SK-N-SH (cell line): Measurements from ENCODE around the gene FLNA. TPM values are rescaled to one million over a fixed set of nuclear protein-coding genes. Genes with fewer than 3 reads are reported as not detected.

ENCODE experiments used
- CTCF ChIA-PET: fragments of 300-600, 350-600 bp; formaldehyde crosslinking; extraction: SDS; loops from one replicate; lab custom pipeline; 2021; lab: Yijun Ruan, JAX
- POLR2A ChIA-PET: fragments of 350-600 bp; sonication (Branson Sonifier 250); formaldehyde crosslinking; extraction: SDS; loops from one replicate; lab custom pipeline; 2020; ENCODE audit warnings: antibody characterized with exemption, inconsistent platforms; lab: Yijun Ruan, JAX
- DNase-seq: peaks from one replicate; pipeline ENCODE4 v3.0.0; 2012
- H2AFZ ChIP-seq: fragments of 200-600 bp; sonication (generic); 2 replicates; pipeline ENCODE4 v1.8.1; 2016; ENCODE audit warnings: antibody characterized with exemption, mild to moderate bottlenecking, low read depth
- H3F3A ChIP-seq: fragments of 200-600 bp; sonication (generic); replicated peaks from 2 replicates; pipeline ENCODE3; 2016; ENCODE audit warnings: antibody characterized with exemption, mild to moderate bottlenecking; ENCODE audit not compliant: insufficient read depth
- H3K27ac ChIP-seq, 2 experiments: fragments of 200-500 bp in 1 of 2; fragments of 200-600 bp in 1 of 2; sonication (Bioruptor generic) in 1 of 2; sonication (generic), shearing (Covaris generic) in 1 of 2; 2 replicates each; pipeline versions ENCODE4 v1.5.1 to v1.6.1; 2014 to 2016; ENCODE audit warnings: low read depth in 2 of 2, inconsistent platforms in 1 of 2, low read length in 1 of 2, mild to moderate bottlenecking in 1 of 2, mixed read lengths in 1 of 2
- H3K27me3 ChIP-seq: fragments of 200-600 bp; sonication (generic), shearing (Covaris generic); 2 replicates; pipeline ENCODE4 v1.6.1; 2016; ENCODE audit warnings: mixed run types; ENCODE audit not compliant: insufficient read depth
- H3K36me3 ChIP-seq, 2 experiments: fragments of 200-500 bp in 1 of 2; fragments of 200-600 bp in 1 of 2; sonication (Bioruptor generic) in 1 of 2; sonication (generic) in 1 of 2; replicated peaks in 1 of 2; 2 replicates each; pipeline versions ENCODE3 to v1.5.1; 2014 to 2016; ENCODE audit warnings: low read length in 1 of 2, mild to moderate bottlenecking in 1 of 2; ENCODE audit not compliant: insufficient read depth in 2 of 2, control insufficient read depth in 1 of 2
- H3K4me1 ChIP-seq, 2 experiments: fragments of 200-500 bp in 1 of 2; fragments of 200-600 bp in 1 of 2; sonication (Bioruptor generic) in 1 of 2; sonication (generic), shearing (Covaris generic) in 1 of 2; 2 replicates each; pipeline versions ENCODE4 v1.5.1 to v1.6.1; 2014 to 2016; ENCODE audit warnings: low read depth in 1 of 2, low read length in 1 of 2, mixed run types in 1 of 2; ENCODE audit not compliant: insufficient read depth in 2 of 2, control insufficient read depth in 1 of 2
- H3K4me2 ChIP-seq: fragments of 200-600 bp; sonication (generic), shearing (Covaris generic); 2 replicates; pipeline ENCODE4 v1.6.1; 2017; ENCODE audit warnings: mixed run types
- H3K4me3 ChIP-seq, 2 experiments: fragments of 200-500 bp in 1 of 2; fragments of 200-600 bp in 1 of 2; sonication (Bioruptor generic) in 1 of 2; sonication (generic), shearing (Covaris generic) in 1 of 2; 2 replicates each; pipeline versions ENCODE4 v1.5.1 to v1.8.1; 2014 to 2016; ENCODE audit warnings: low read depth in 2 of 2, inconsistent platforms in 1 of 2, low read length in 1 of 2, mild to moderate bottlenecking in 1 of 2, mixed read lengths in 1 of 2, moderate library complexity in 1 of 2
- H3K79me2 ChIP-seq: fragments of 200-600 bp; sonication (generic); 2 replicates; pipeline ENCODE4 v1.8.1; 2017; ENCODE audit warnings: mild to moderate bottlenecking; ENCODE audit not compliant: insufficient read depth
- H3K9ac ChIP-seq: fragments of 200-600 bp; sonication (generic); 2 replicates; pipeline ENCODE4 v1.6.1; 2017; ENCODE audit warnings: mixed run types
- H3K9me2 ChIP-seq: fragments of 200-600 bp; sonication (generic); 2 replicates; pipeline ENCODE4 v1.6.1; 2017; ENCODE audit warnings: mixed run types
- H3K9me3 ChIP-seq: fragments of 200-600 bp; sonication (generic); 2 replicates; pipeline ENCODE4 v1.6.1; 2017; ENCODE audit warnings: mixed run types, mild to moderate bottlenecking, moderate library complexity
- H4K20me1 ChIP-seq: fragments of 200-600 bp; sonication (generic); 2 replicates; pipeline ENCODE4 v1.6.1; 2017; ENCODE audit warnings: mild to moderate bottlenecking, mixed run types; ENCODE audit not compliant: insufficient read depth
- PBX3 ChIP-seq: IDR thresholded peaks from 2 replicates; pipeline ENCODE4; 2012
- POLR2AphosphoS5 ChIP-seq: IDR thresholded peaks from 2 replicates; pipeline ENCODE4 v1.6.1; 2012; ENCODE audit warnings: low read depth, low read length
- RAD21 ChIP-seq: IDR thresholded peaks from 2 replicates; pipeline ENCODE4 v1.6.1; 2012; ENCODE audit warnings: mild to moderate bottlenecking, low read length
- REST ChIP-seq: IDR thresholded peaks from 2 replicates; pipeline ENCODE4 v1.6.1; 2012; ENCODE audit warnings: mild to moderate bottlenecking, low read depth, low read length, moderate library complexity
- TAF1 ChIP-seq: IDR thresholded peaks from 2 replicates; pipeline ENCODE4 v1.6.1; 2012; ENCODE audit warnings: low read depth, mild to moderate bottlenecking, low read length, moderate library complexity, borderline replicate concordance
- WGBS: methylation state at CpG from one replicate; pipeline ENCODE4 v1.1.6; 2017; ENCODE audit warnings: low lambda C conversion rate; 5-methylcytosine and 5-hydroxymethylcytosine counted together
- polyA plus RNA-seq, 3 experiments: library from polyadenylated mRNA; depleted of rRNA; stranded (reverse); fragments of >200 nt; gene quantifications; 2 replicates each; pipeline ENCODE4 v1.2.3, GENCODE V29; 2012

The FLNA gene
- polyA plus RNA-seq, 1 of the 3 experiments (the other 2 are of a cell fraction): 550 TPM

- H3F3A ChIP-seq: peaks cover 55% of the 10 kb centered on the region
- no peak overlapping the region for H3K4me2 ChIP-seq
- TF ChIP-seq REST (no peak), POLR2AphosphoS5 (peak; percentile 23; the same call in 1 of the 2 replicates)
- no peak overlapping the region for H2AFZ ChIP-seq
- no peaks in the 10 kb centered on the region for H3K9me2 ChIP-seq
- POLR2A ChIA-PET: no interaction called here
- H3K79me2 ChIP-seq: no peaks in the 10 kb centered on the region
- CTCF ChIA-PET: no interaction called here
- peaks cover 77% of the 10 kb centered on the region for H4K20me1 ChIP-seq
- H3K9ac ChIP-seq: no peak overlapping the region
- peaks cover 6 to 53% of the 10 kb centered on the region in 2 experiments for H3K36me3 ChIP-seq
- H3K4me3 ChIP-seq: no peak overlapping the region
- 73% methylated on average over 4 of the region's 15 CpGs for WGBS
- no peak overlapping the region; a peak in 1 of 4 replicates for H3K27ac ChIP-seq
- peaks cover 0 to 5% of the 10 kb centered on the region in 2 experiments; a peak in 1 of 4 replicates for H3K4me1 ChIP-seq
- H3K9me3 ChIP-seq: no peaks in the 10 kb centered on the region
- no peak for DNase-seq
- no peaks in the 10 kb centered on the region for H3K27me3 ChIP-seq
These were observed 24.5 kb downstream of the FLNA start for GRCh38 chrX:154349979-154350378.

- no peaks in the 10 kb centered on the region for H3K79me2 ChIP-seq
- no peak overlapping the region for H3K9ac ChIP-seq
- POLR2A ChIA-PET: no interaction called here
- H3K9me2 ChIP-seq: no peaks in the 10 kb centered on the region
- WGBS: 69% methylated on average over 8 of the region's 19 CpGs
- TF ChIP-seq RAD21 (no peak), TAF1 (no peak), PBX3 (no peak)
- peaks cover 72% of the 10 kb centered on the region for H4K20me1 ChIP-seq
- no peak overlapping the region; a peak in 1 of 4 replicates for H3K27ac ChIP-seq
- H3K4me1 ChIP-seq: peaks cover 0 to 5% of the 10 kb centered on the region in 2 experiments; a peak in 1 of 4 replicates
- peaks cover 6 to 51% of the 10 kb centered on the region in 2 experiments for H3K36me3 ChIP-seq
- no peaks in the 10 kb centered on the region for H3K9me3 ChIP-seq
- no peak overlapping the region for H3K4me3 ChIP-seq
- CTCF ChIA-PET: no interaction called here
- DNase-seq: no peak
- peaks cover 55% of the 10 kb centered on the region for H3F3A ChIP-seq
- H3K4me2 ChIP-seq: no peak overlapping the region
- no peaks in the 10 kb centered on the region for H3K27me3 ChIP-seq
- H2AFZ ChIP-seq: no peak overlapping the region
These were observed 25.0 kb downstream of the FLNA start for GRCh38 chrX:154349359-154349935.
